HG03139 (cell line): ENCODE results near the gene IL1RAPL1.

Source experiments
- ATAC-seq: cut with Tn5 transposase; IDR thresholded peaks from one replicate; pipeline ENCODE4 v1.9.1; 2021; ENCODE audit not compliant: unreplicated experiment

Gene IL1RAPL1

DNA sequence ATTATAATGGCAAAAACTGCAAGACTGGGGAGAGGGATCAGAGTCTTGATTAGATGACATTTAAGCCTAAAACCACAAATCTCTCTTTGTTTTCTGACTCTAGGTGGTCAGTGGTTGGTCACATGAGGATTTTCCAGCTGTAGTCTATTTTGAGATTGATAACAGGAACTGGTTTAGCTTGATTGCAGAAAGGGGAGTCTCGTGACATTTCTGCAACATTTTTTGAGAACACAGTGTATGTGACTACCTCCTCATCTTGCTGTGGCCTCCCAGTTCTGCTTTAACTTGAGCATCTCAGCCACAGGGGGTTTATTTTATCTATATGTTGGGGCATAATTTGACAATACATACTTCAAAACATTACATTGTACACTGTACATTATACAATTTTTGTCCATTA, 901.7 kb downstream of the IL1RAPL1 start:
- no peak for ATAC-seq

DNA sequence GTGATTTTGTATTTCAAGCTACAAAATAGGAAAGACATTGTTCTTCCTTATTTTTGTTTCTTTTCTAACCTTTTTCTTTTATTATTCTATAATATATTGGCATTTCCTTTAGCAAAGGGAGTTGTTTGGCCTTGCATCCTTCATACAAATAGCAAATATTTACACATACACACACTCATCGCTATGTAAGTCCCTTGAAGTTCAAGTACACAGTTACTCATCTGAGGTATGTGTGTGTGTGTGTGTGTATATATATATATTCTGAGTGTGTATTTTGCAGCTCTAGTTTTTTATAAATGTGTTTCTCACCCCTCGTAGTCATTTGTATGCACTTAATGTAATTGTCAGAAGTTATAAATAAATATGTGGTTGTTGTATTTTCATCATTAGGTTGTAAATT, 903.4 kb downstream of the IL1RAPL1 start:
- ATAC-seq = no peak

DNA sequence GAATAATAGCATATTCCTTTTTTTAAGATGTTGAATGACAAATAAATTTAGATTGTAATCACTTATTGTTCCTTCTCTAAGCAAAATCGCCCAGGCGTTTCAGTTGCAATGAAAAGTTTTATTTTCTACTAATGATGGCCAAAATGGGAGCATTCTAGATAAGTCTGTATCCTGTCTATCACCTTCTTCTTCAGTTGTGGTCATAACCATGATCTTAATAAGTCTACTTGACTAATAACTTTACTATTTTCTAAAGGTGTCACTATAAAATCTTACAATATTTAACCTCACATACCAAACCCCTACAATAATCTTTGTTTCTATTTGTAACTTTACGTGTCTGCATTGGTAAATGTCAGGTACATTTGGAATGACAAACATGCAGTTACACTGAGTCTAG, 904.4 kb downstream of the IL1RAPL1 start:
- ATAC-seq = no peak

DNA sequence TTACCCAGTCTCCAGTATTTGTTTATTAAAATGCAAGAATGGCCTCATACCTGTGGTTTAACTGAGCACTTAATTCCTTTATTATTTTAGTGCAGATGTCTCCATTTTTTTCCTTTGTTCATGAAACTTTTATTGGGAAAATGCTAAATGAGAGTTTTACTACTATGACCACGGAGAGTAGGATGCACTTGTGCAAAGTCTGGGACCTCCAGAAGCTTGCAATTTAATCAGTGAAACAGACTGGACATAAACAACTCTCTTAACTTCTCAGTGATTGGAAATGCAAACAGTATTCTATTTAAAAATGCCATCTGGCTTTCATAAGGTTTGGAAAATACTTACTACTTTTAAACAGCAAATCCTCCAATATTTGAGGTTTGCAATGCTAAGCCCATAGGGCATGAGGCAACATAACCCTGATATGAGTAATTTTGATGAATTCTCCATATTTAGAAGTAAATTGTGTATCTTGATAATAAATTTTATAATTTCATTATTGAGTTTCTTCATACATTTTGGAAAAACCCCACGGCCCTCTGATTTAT, 909.5 kb downstream of the IL1RAPL1 start:
- ATAC-seq = no peak

DNA sequence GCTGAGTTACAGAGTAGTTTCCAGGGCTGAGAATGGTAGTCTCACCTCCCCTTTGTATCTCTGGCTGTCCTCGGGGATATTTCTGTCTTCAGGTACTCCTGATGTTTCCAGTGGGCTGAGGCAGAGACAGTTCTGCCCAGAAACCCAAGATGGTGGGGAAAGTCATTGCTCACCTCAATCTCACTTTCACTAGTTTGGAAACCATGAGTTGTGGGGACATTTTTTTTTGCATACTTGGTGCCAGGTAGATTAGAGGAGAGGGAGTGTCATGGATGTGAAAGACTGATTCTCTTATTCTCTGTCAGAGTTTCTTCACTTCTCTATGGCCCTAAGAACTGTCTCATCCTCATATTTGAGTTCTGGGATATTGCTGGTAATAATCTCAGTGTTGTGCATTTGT, 919.5 kb downstream of the IL1RAPL1 start:
- no peak for ATAC-seq

DNA sequence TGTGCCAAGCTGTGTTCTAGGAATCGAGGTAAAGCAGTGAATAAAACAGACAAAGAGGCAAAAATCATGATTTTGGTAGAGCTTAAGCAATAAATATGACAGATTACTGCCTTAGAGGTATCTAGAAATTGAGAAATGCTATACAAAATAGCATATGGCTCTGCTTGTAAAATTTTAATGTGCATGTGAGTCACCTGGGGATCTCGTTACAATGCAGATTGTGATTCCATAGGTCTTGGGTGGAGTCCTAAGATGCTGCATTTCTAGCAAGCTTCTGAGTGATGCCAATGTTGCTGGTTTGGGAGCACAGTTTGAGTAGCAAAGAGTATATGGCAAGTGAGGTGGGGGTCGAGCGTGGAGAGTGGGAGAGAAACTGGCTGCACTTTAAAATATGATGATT, 930.9 kb downstream of the IL1RAPL1 start:
- no peak for ATAC-seq

DNA sequence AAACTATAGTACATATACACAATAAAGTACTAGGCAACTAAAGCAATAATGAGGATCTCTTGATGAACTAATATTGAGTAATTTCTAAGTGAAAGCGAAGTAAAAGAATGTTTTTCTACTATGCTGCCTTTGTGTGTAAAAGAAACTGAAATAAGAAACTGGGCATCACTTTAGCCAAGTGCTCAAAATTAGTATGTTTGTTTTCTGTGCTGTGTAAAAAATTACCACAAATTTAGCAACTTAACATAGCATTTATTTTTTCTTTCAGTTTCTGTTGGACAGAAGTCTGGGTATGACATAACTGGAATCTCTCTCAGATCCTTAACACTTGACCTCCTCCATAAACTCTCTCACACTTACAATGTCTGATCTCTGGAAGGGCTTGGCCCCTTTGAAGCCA, 941.0 kb downstream of the IL1RAPL1 start:
- peak; percentile 47 for ATAC-seq

DNA sequence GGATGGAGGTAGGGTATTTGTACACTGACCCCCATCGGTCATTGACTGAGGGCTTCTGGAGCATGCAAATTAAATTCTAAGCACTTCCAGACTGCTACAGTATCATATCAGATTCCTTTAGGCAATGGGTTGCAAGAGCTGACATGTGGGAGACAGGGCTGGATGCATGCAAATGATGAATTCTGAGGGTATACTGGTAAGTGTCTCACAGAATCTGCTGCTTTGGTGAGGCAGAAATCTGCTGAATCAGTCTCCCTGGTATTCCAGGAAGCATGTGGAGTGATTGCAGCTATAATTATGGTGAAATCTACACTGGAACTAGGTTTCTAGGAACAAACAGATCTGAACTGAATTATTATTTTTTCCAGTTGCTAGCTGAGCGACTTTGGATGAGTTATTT, 943.3 kb downstream of the IL1RAPL1 start:
- no peak for ATAC-seq

DNA sequence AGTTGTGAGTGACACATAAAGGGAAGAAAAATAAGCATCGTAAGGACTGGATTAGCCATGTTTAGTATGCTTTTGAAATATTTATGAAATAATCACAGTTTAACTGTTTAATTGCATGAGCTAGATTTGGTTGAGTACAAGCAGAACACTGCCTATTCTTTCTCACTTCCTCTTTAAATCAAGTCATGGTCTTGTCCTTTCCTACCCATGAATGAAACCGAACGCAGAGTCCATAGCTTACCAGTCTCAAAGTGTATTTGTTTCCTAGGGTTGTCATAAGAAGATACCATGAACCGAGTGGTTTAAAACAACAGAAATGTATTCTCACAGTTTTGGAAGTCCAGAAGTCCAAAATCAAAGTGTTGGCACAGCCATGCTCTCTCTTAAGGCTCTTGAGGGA, 944.1 kb downstream of the IL1RAPL1 start:
- ATAC-seq = peak; percentile 91

DNA sequence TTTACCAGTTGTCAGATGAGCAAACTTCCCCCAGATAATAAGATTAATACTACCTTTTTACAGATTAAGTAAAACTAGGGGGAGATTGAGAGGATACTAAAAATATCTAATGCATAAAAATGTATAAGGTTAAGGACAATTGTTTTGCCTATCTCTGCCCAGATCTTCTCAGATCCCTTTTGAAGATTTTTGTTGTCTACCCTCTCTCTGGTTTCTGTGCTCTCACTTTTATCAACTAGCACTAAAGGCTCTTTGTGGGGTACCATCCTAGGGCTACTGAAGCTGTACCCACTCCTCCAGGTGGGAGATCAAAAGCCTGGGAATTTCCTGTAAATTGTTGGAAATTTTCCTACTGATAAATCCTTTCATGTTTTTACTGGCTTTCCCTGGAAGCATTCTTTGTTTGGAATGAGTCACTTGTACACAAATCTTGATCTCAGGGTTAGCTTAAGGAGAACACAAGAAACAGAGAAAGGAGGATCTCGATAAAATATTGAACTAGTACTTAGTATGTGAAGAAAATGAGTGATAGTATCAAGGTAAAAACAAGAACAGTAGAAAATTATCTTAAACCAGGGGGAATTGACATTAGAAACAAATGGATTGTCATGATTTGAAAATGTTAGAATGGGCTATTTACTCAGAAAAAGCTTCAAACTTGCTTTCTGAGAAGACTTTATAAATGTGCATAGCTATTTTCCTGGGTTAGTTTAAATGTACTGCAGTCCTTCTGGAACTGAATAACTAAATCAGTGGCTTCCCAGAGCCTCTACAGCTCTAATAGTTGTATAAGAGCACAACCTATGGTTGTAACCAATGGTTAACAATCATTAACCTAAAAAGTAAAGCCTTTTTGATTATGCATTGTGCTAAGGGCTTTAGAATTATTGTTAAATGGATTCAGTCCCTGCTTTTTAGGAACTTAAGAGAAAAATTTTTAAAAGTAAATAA, 948.2 kb downstream of the IL1RAPL1 start:
- ATAC-seq = no peak

DNA sequence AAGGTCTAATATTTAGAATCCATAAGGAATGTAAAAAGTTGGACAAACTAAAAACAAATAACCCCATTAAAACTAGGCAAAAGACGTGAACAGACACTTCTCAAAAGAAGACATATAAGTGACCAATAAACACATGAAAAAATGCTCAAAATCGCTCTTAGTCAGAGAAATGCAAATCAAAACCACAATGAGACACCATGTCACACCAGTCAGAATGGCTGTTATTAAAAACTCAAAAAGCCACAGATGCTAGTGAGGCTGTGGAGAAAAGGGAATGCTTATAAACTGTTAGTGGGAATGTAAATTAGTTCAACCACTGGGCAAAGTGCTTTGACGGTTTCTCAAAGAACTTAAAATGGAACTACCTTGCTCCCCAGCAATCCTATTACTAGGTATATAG, 953.8 kb downstream of the IL1RAPL1 start:
- no peak for ATAC-seq

DNA sequence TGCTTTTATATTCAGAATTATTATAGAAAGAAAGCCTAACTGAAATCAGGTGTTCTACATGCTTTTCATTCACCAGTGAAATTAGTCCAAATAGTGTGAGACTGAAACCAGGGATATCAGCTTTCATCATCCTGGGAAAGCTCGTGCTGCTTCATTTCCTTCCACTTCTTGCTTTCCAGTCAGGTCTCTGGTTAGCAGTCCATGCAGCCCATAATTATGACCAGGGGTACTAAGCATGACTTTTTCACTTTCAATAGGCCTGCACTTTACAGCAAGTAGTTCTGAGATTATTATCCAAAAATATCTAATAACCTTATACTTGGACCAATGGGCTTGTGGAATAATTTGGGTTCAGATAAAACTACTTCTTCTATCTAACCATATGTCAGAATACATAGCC, 954.9 kb downstream of the IL1RAPL1 start:
- no peak for ATAC-seq

DNA sequence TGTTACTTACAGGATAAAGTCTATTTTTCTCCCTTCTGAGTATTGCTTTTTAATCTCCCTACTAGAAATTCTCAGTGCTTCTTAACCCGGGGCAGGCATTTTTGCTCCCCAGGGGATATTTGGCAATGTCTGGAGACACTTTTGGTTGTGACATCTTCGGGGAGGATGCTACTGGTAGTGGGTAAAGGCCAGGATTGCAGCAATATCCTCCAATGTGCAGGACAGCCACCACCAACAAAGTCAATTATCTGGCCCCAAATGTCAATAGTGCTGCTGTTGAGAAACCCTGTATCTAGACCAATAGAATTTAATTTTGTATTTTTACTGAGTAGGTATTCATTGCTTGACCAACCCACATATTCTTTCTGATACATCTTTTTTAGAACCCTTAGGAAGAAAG, 958.6 kb downstream of the IL1RAPL1 start:
- no peak for ATAC-seq

DNA sequence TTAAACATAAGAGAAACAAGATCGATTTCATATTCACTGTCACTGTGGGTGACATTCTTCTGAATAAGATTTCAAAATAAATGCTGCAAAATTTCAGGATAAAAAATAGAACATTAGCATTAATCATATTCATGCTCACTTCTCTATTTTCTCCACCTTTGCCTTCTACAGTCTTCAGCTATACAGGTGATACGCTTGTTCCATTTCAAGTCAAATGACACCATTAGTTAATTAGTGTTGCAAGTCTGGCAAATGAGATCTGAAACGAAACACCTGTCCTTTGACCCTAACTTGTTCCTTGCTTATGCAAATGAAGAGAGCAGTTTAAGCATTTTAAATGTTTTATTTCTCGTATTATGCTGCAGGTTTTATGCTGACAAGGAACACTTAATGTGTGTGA, 960.6 kb downstream of the IL1RAPL1 start:
- ATAC-seq = no peak

DNA sequence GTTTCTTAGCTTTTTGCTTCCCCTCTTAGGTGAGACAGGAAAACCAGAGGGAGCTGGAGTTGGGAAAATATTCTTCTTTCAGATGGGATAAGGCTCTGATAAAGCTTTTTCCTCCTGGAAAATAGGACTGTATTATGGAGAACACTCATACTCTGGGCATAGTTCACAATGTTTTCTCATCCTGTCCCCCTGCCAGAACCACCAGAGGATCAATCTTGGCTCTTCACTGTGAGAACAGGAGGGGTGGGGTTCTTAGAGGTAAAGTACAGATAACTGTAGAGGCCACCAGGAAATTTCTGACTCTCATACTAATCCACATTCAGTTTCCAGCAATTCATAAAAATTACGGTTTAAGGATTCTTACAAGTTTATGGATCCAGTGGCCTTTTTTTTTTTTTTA, 966.3 kb downstream of the IL1RAPL1 start:
- ATAC-seq = no peak

DNA sequence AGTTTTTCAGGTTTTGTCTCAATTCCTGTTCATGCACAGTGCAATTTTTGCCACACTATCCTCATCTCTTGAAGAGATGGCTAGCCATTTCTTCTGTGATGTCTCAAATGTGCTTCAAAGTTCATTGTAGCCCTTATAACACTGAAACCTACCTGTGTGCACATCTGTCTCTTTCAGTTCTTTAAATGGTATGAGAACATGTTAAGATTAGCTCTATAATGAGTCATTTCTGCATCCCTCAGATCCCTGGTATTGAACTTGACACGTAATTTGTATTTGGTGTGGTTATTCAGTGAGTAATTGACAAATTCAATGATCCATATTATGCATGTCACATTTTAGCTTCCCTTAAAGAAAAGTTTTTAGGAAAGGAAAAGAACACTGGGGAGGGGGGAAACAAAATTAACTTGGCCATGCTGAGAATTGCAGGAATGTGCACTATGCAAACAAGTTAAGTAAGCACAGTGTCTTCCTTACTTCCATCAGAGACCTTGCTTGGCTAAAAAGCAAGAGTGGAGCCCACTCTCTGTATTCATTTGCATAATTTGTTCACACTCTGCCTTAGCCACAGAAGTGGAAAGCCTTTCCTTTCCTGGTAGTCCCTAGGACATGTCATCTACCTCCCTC, 968.3 kb downstream of the IL1RAPL1 start:
- peak; percentile 98 for ATAC-seq

DNA sequence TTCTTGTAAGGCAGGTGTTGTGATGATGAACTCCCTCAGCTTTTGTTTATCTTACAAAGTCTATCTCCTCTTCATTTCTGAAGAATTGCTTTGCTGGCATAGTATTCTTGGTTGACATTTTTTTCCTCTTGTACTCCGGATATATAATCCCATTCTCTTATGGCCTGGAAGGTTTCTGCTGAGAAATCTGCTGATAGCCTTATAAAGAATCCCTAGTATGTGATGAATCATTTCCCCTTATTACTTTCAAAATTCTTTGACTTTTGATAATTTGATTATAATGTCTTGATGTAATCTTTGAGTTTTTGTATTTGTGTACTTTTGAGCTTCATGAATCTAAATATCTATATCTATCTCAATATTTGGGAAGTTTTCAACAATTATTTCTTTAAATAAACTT, 972.8 kb downstream of the IL1RAPL1 start:
- ATAC-seq = no peak

DNA sequence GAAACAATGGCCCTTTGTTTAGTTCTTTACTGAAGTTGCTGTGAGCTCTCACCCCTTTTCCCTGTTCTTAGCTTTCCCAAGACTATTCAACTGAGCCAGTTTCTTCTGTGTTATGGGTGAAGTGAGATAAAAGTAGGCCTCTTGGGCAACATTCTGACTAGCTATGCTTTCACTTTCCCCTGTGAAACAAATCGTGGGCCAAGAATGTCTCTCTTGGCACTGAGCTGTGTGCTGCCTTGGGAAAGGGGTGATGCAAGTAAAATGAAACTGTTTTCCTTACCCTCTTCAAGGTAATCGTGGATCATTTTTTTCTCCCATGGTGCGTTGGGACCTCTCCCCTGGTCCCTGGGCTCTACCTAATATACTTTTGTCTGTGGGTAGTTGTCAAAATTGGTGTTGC, 974.2 kb downstream of the IL1RAPL1 start:
- ATAC-seq = no peak

DNA sequence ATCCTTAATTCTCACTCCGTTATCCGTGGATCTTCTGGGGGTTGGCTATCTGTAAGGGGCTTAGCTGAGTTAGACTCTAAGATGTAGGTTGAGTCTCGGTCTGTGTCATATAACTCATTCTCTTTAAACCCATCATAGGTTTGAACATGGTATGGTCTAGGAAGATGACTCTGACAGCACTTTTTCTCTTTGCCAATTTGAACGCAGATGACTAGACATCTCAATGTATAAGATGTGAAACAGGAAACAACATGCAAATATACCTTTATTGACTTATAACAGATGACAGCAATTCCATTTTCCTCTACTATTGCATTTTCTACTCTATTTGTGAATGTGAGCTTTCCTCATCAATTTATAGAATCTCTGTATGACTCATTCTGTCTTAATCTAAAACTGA, 993.3 kb downstream of the IL1RAPL1 start:
- ATAC-seq = no peak

DNA sequence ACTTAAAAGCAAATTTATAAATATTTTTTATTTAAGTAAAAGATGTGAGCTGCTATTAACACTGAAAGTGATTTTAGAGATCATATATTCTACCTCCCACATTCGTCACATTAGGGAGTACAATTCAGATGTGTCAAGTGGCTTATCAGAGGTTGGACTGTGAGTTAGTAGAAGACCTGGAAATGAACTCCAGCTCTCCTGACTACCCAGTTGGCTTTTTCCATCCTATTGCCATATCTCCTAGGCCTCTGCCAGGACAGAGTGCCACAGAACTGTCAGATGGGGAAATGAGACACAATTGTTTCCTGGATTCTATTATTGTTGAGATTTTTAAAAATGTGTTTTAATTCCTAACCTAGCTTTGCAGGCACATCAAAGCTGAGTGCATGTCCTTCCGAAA, 994.0 kb downstream of the IL1RAPL1 start:
- ATAC-seq = no peak

DNA sequence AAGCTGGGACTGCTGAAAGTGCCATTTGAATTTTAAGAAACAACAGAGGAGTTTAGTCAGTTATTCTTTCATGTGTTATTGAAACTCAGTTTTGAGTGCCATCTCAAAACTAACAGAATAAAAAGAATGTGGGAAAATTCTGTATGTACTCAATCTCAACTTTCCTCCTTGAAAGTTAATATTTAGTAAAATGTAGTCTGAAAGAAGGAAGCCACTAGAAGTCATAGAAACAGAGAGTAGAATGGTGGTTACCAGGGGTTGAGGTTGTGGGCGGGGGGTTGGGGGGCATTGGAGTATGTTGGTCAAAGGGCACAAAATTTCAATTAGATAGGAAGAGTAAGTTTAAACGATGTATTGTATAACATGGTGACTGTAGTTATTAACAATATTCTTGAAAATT, 999.9 kb downstream of the IL1RAPL1 start:
- no peak for ATAC-seq

DNA sequence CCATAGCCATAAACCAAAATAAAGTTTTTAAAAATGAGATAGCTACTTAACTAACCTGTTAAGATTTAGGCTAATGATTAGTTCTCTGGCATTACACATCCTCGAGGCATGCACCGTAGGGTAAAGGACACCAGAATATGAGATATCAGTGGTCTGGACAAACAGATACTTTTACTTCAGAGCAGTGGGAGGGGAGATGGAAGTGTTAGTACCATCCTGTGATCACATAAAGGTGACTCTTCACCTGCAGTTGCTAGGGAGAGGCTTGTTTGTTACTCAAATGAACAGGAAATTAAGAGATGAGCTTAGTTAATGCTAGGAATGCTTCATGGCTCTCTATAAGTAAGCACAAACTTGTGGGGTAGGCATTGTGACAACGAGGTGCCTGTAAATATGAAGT, 1003.7 kb downstream of the IL1RAPL1 start:
- ATAC-seq = no peak
